Body of pancreas (tissue), 4 donors: ENCODE data around the gene C8A.

ENCODE experiments used
- CTCF ChIP-seq, 7 experiments: fragments of 450-650 bp in 4 of 7; fragments of 200-600 bp in 3 of 7; sonication (generic) in 3 of 7; IDR thresholded peaks; one replicate each; pipeline ENCODE4 v1.5.1; 2016 to 2019; ENCODE audit warnings: antibody characterized with exemption in 7 of 7
- POLR2A ChIP-seq, 3 donors: fragments of 450-650 bp; IDR thresholded peaks; one replicate each; pipeline ENCODE4 v1.6.1; 2016; ENCODE audit warnings: antibody characterized with exemption in 3 of 3, mild to moderate bottlenecking in 2 of 3

- TF ChIP-seq POLR2A (IDR thresholded peaks at IDR 0.05): no peak
- no peak for TF ChIP-seq CTCF (IDR thresholded peaks at IDR 0.05)
Measured at GRCh38 chr1:56904663-56905397, 50.2 kb downstream of the C8A start.
